Glutamatergic neuron (in vitro differentiated cells): ENCODE measurements around the gene ATAD2B. TPM values are rescaled to one million over a fixed set of nuclear protein-coding genes. Genes with fewer than 3 reads are reported as not detected.

ENCODE experiments used
- DNase-seq: peaks from one replicate; pipeline ENCODE4 v3.0.0; 2022
- H3K27ac Mint-ChIP-seq: one replicate; pipeline ENCODE4 v1.8.0; 2020; ENCODE audit warnings: mild to moderate bottlenecking, mixed read lengths, inconsistent platforms; ENCODE audit not compliant: unreplicated experiment
- H3K27me3 Mint-ChIP-seq: one replicate; pipeline ENCODE4 v1.8.0; 2020; ENCODE audit warnings: mild to moderate bottlenecking, moderate library complexity, mixed read lengths, inconsistent platforms; ENCODE audit not compliant: unreplicated experiment
- H3K36me3 Mint-ChIP-seq: one replicate; pipeline ENCODE4 v1.8.0; 2020; ENCODE audit warnings: mild to moderate bottlenecking, mixed read lengths, inconsistent platforms; ENCODE audit not compliant: unreplicated experiment
- H3K4me1 Mint-ChIP-seq: one replicate; pipeline ENCODE4 v1.8.0; 2020; ENCODE audit warnings: mild to moderate bottlenecking, low read depth, mixed read lengths, inconsistent platforms; ENCODE audit not compliant: unreplicated experiment
- H3K4me3 Mint-ChIP-seq: one replicate; pipeline ENCODE4 v1.8.0; 2020; ENCODE audit warnings: mild to moderate bottlenecking, mixed read lengths, inconsistent platforms; ENCODE audit not compliant: unreplicated experiment
- H3K9me3 Mint-ChIP-seq: one replicate; pipeline ENCODE4 v1.8.0; 2020; ENCODE audit warnings: mild to moderate bottlenecking, moderate library complexity, mixed read lengths, inconsistent platforms; ENCODE audit not compliant: unreplicated experiment
- CTCF ChIP-seq: fragments of 200-600 bp; sonication (generic); IDR thresholded peaks from one replicate; pipeline ENCODE4 v1.5.0; 2021; ENCODE audit not compliant: partially characterized antibody, unreplicated experiment
- total RNA-seq: library from RNA; stranded (reverse); fragmentation: NEBNext Ultra II Directional; extraction: Animal tissue kit (Norgen Biotek cat#: 25700); gene quantifications from one replicate; pipeline ENCODE4 v1.2.1, GENCODE V29; 2021; ENCODE audit not compliant: unreplicated experiment

The ATAD2B gene
- total RNA-seq, 1 donor from 2014 or later: 108 TPM

GRCh38 chr2:23791030-23791429 is 135.9 kb downstream of the ATAD2B start:
- Mint-ChIP-seq H3K27ac (no peak overlapping the region), H3K4me3 (no peak overlapping the region), H3K27me3 (no peaks in the 10 kb centered on the region), H3K4me1 (no peaks in the 10 kb centered on the region), H3K9me3 (no peaks in the 10 kb centered on the region), H3K36me3 (peaks cover under 1% of the 10 kb centered on the region)
- no peak for DNase-seq
- no peak for TF ChIP-seq CTCF

GRCh38 chr2:23789012-23789411 is 137.9 kb downstream of the ATAD2B start:
- Mint-ChIP-seq H3K27ac (no peak overlapping the region), H3K27me3 (peaks cover 3% of the 10 kb centered on the region), H3K36me3 (peaks cover 3% of the 10 kb centered on the region), H3K4me1 (no peaks in the 10 kb centered on the region), H3K4me3 (no peak overlapping the region), H3K9me3 (no peaks in the 10 kb centered on the region)
- no peak for TF ChIP-seq CTCF
- no peak for DNase-seq

GRCh38 chr2:23788100-23788499 is 138.8 kb downstream of the ATAD2B start:
- Mint-ChIP-seq H3K4me1 (no peaks in the 10 kb centered on the region), H3K36me3 (peaks cover 3% of the 10 kb centered on the region), H3K27me3 (peaks cover 3% of the 10 kb centered on the region), H3K27ac (no peak overlapping the region), H3K4me3 (no peak overlapping the region), H3K9me3 (no peaks in the 10 kb centered on the region)
- DNase-seq: no peak
- no peak for TF ChIP-seq CTCF

- no peak overlapping the region for H3K27ac Mint-ChIP-seq
- H3K9me3 Mint-ChIP-seq: no peaks in the 10 kb centered on the region
- H3K4me3 Mint-ChIP-seq: no peak overlapping the region
- DNase-seq: no peak
- no peaks in the 10 kb centered on the region for H3K4me1 Mint-ChIP-seq
- peaks cover 3% of the 10 kb centered on the region for H3K36me3 Mint-ChIP-seq
- no peak for TF ChIP-seq CTCF
- peaks cover 7% of the 10 kb centered on the region for H3K27me3 Mint-ChIP-seq
Observed at GRCh38 chr2:23784971-23785370, 142.0 kb downstream of the ATAD2B start.

- Mint-ChIP-seq H3K27me3 (peaks cover 9% of the 10 kb centered on the region), H3K4me1 (no peaks in the 10 kb centered on the region)
Observed at GRCh38 chr2:23782646-23783045, 144.3 kb downstream of the ATAD2B start.

More at GRCh38 chr2:23782646-23783045, 144.3 kb downstream of the ATAD2B start:
- DNase-seq: no peak
- Mint-ChIP-seq H3K36me3 (peaks cover 3% of the 10 kb centered on the region), H3K9me3 (no peaks in the 10 kb centered on the region), H3K4me3 (no peak overlapping the region), H3K27ac (no peak overlapping the region)
- no peak for TF ChIP-seq CTCF
